Dermis blood vessel endothelial cell (primary cell): ENCODE measurements around the gene OASL. TPM values are rescaled to one million over a fixed set of nuclear protein-coding genes. Genes with fewer than 3 reads are reported as not detected.

ENCODE experiments used
- DNase-seq: peaks from one replicate; pipeline ENCODE4 v3.0.0; 2010
- total RNA-seq: library from RNA; depleted of rRNA; stranded (reverse); fragments of >200 nt; gene quantifications from 2 replicates; pipeline ENCODE4 v1.2.3, GENCODE V29; 2014

Gene OASL
- total RNA-seq, 1 donor from 2014 or later: 0.34 TPM

DNA sequence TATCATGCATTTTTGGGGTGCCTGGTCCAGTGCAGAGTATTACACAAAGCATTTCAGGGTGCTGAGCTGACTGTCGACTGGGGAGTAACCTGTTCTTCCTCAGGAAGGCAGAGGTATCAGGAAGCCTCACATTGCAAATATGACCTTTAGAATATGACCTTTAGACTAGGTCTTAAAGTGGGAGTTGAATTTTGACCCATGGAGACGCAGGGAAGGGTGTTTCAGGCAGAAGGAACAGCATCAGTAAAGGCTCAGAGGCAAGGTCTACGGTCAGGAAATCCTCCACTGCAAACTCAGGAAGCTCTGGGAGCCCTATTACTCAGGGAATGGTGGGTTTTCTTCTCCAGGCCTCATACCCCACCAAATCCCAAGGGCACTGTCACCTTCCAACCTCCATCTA is 49.4 kb downstream of the OASL start:
- DNase-seq: no peak

DNA sequence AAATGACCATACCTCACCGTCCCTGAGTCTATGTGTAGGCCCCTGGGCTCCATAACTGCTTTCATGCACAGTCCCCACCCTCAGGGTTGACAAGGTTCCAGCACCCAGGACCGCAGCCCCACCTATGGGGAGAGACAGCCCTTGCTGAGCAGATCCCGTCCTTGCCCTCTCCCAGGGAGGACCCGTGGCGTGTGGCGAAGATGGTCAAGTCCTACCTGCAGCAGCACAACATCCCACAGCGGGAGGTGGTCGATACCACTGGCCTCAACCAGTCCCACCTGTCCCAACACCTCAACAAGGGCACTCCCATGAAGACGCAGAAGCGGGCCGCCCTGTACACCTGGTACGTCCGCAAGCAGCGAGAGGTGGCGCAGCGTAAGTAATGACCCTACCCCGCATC is 50.4 kb downstream of the OASL start:
- DNase-seq: no peak

DNA sequence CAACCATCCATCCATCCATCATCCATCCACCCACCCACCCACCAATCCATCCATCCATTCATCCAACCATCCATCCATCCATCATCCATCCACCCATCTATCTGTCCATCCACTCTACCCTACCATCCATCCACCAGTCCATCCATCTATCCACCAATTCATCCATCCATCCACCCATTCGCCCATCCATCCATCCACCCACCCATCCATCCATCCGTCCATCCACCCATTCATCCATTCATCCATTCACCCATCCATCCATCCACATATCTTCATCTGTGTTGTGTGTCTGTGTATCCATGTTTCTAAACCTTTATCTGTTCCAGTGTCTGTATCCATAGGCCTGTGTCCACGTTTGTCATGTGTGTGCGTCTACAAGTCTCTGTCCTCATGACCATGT is 50.8 kb downstream of the OASL start:
- no peak for DNase-seq

DNA sequence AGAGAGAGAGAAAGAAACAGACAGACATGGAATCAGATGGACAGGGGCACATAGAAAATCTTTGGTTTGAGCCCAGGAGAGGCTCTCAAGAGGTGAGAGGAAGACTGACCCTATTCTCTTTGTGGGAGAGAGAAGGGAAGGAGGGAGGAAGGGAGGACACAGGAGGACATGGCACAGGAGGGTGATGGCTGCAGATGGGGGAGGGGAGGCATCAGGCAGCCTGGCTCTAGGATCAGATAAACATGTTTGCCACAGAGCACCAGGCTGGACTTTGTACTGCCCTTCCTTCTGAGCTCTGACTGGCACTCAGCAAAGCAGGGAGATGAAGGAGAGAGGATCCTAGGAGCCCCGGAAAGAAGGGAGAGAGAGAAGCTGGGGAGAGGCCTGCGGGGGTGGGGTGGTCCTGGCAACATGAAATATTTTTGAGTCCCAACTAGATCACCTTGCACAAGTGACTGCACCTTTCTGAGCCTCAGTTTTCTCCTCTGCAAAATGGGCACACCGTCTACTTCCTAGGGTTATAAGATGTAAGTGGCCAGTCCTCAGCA is 54.6 kb downstream of the OASL start:
- no peak for DNase-seq

DNA sequence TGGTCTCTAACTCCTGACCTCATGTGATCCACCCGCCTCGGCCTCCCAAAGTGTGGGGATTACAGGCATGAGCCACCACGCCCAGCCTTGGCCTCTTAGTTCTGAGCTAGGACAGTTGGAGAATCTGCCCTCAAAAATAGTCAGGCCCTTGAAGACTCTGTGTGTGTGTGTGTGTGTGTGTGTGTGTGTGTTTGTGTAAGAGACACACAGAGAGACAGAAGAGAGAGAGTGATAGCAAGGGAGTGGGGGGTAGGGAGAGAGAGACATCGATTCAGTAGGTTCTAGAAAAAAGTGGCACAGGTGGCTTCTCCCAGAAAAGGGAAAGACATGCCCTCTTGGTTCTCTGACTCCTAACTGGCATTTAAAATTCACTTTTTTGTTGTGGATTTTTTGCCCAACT is 55.3 kb downstream of the OASL start:
- DNase-seq: no peak

DNA sequence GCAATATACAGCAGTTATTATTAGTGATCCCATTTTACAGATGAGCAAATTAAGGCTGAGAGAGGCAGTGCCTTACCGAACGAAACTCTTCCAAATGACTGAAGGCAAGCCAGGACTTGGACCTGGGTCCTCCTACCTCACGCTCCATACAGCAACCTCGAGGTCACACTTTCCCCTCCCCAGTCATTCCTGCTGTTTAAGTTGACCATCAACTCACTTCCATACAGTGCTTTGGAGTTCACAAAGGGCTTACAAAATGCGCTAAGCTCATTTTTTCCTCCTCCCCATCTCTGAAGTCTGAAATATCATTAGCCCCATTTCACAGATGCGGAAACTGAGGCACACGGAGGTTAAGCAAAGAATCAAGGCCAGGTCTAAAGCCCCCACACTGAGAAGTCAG is 56.4 kb downstream of the OASL start:
- no peak for DNase-seq

DNA sequence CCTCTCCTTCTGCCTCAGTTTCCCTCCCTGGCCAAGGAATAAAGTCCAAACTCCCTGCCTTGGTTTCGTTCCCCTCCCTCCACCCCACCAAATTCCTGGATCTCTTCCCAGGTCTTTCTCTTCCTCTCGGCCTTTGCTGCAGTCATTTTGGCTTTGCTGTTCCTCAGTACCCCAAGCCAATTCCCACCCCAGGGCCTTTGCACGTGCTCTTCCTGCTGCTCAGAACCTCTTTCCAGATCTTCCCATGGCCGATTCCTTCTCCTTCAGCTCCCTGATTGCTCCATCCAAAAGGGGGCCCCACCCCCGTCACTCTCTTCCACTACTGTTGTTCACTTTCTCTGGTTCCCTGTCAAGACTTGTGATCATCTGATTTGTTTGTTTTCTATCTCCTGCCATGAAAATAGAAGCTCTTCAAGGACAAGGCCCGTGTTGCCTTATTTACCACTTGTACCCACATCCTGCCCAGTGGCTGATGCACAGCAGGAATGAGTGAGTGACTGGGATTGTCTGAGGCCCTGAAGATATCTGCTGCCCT is 57.6 kb downstream of the OASL start:
- no peak for DNase-seq

DNA sequence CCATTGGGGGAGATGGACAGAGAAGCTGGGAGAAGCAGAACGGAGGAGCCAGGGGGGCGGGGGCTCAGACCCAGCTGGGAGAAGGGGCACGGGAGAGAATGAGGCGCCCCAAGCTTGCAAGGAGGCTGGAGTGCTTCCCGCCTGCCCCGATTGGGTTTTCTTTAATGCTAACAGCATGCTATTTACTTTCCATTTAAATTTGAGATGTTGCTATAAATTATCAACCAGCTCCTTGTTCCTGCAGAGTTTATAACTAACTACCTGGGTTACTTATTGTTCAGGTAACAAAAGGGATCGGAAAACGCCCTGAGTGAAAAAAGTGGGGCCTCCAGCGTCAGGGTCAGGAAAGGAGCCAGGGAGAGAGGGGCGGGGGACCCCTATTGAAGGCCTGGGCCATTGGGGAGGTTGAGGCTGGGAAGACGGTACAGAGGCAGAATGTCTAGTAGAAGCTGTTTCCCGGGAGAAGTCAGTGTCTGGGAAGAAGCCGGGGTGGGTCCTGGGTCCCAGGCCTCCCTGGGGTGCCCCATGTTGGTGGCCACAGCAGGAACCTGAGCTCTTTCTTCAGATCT is 58.2 kb downstream of the OASL start:
- DNase-seq: no peak

DNA sequence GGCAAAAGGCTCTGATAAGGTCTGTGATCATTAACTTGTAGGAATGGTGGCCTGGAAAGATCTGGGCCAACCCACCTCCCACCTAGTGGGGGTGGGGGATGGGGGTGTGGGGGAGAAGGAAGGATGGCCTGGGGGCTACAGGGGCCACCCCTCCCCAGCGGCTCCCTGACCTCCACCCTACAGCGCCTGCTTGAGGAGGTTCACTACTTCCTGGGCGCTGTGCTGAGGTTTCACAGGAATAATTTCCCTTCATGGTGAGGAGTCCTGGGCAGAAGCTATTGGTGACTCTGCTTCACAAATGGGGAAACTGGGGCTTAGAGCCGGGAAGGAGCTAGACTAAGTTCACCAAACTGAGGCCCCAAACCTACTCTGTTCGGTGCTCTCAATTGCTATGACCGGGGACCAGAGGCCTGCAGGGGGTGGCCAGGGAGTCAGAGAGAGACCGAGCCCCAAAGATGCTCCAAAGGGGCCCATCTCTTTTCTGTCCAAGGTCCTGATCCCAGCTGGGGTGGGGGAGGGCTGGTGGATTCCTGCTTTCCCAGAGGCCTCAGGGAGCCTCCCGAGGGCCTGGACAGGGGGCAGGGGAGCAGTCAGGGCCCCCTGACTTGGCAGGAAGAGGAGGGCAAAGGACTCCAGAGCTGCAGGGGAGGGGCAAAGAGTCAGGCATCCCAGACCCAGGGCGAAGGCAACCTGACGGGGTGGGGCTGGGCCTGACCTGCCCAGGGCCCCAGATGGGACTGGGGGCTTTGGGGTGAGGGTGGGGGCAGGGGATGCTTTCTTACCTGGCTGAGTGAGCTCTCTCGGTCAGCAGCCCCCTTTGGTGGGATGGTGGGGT is 59.0 kb downstream of the OASL start:
- no peak for DNase-seq

DNA sequence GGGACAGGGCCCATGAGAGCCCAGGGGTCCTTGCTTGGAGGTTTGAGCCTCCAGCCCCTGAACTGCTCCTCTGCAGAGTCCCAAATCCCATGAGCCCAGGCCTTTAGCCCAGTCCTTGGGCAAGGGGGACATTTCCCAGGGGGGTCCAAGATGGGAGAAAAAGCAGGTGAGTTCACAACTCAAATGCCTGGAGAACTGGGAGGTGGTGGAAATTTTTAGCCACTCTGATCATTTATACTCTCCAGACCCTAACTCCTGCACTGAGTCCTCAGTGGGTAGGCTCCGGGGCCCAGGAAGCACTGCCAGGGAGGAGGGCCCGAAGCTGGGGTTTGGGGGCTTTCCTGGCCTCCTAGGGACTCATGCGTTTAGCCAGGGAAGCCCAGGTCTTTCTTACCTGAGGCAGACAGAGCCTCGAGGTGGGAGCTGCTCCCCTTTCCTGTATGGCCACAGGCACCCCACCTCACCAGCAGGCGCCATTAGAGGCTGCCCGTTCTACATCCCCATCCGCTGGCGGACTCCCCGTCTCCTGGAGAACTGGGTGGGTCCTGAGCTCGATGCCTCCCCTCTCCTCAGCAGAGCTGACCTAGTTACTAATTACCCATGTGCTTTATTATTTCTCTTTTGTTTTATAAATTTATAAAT is 59.7 kb downstream of the OASL start:
- no peak for DNase-seq

DNA sequence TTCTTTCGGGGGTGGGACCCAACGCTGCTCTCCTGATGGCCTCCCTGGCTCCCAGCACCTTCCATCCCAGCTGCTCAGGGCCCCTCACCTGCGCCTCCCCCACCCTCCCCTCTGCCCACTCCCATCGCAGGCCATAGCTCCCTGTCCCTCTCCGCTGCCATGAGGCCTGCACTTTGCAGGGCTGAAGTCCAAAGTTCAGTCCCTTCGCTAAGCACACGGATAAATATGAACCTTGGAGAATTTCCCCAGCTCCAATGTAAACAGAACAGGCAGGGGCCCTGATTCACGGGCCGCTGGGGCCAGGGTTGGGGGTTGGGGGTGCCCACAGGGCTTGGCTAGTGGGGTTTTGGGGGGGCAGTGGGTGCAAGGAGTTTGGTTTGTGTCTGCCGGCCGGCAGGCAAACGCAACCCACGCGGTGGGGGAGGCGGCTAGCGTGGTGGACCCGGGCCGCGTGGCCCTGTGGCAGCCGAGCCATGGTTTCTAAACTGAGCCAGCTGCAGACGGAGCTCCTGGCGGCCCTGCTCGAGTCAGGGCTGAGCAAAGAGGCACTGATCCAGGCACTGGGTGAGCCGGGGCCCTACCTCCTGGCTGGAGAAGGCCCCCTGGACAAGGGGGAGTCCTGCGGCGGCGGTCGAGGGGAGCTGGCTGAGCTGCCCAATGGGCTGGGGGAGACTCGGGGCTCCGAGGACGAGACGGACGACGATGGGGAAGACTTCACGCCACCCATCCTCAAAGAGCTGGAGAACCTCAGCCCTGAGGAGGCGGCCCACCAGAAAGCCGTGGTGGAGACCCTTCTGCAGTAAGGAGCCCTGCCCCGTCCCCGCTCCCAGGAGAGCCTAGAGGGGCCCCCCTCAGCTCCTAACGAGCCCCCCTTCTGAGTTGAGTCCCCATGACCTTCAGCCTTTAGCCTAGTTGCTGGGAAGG is 60.5 kb downstream of the OASL start, which contains the start of gene HNF1A:
Gene HNF1A, plus strand, starts transcription at position 248 of the 924 bp plus-strand sequence. Its CDS starts 226 bp downstream, at position 474.
- no peak for DNase-seq

DNA sequence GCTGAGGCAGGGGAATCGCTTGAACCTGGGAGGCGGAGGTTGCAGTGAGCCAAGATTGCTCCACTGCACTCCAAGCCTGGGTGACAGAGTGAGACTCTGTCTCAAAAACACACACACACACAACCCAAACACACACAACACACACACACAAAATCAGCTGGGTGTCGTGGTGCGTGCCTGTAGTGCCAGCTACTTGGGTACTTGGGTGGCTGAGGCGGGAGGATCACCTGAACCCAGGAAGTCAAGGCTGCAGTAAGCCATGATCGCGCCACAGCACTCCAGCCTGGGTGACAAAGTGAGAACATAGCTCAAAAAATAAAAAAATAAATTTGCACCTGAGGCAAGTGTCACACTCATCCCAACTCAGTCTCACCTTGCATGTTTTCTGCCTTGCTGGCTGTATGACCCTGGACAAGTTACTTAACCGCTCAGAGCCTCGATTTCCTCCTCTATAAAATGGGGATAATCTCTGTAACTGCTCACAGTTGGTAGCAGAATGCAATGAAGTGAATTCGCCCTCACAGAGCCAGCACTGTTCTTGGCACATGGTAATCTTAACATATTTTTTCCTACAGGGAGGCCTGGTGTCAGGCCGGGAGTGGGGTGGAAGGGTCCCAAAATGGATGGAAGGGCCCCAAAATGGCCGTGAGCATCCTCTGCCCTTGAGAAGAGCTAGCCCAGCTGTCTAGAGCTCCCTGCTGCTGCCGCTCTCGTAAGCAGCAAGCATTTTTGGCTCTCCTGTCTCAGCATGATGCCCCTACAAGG is 61.3 kb downstream of the OASL start:
- no peak for DNase-seq

DNA sequence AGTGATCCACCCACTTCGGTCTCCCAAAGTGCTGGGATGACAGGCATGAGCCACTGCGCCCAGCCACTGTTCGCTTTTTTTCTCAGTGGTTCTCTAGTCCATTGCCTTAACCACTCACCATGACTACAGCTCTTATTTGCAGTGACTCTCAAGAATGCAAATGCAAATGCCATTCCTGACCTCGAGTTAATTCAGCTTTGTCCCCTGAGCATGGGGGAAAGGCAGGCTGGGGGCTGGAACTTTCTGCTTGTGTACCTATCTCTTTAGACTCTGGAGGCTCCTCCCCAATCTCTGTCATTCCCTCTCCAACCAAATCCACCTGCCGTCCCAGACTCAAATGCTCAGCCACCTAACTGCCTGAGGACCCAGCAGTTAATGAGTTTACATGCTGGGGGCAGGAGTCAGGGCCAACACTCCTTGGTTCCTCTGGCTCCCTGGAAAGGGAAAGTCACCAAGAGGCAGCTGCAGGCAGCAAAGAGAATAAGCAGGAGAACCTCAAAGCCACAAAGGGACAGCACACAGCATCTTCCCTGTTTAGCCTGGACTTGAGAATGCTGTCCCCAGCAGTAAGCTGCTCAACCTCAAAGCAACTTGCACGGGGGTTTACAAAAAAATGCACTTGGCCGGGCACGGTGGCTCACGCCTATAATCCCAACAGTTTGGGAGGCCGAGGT is 66.0 kb downstream of the OASL start:
- DNase-seq: no peak

DNA sequence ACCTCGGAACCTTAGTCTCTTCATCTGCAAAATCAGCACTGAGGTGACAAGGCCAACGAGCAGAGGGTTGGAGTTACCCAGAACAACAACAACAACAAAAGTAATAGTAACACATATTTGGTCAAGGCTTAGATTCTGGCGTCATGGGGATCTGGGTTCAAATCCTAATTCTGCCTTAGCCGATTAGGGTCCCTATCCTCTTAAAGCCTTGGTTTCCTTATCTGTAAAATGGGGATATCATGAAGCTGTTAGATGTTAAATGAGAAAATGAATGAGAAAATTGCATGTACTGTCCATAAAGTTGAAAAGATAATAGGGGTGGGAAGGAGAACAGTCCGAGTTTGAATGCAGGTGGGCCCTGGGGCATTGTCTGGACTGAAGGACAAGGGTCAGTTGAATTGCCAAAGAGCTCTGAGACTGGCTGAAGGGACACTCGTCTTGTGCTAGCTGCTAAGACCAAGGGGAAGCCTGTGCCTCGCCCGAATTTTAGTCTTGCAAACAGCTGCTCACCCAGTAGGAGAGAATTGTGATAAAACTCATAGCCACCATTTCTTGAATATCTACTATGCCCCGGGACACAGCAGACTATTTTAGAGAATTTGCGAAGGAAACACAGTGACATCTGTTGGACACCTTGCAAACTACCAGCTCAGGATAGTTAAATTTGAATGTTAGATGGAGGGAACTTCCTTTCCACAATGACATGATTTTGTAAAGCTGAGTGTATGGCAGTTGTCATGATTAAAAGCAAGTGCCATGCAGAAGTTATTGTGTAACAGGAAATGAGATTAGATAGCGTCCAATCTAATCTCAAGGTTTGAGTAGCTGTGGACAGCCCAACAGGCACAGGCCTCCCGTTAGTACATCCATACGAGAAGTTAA is 67.5 kb downstream of the OASL start:
- DNase-seq: peak; percentile 75

DNA sequence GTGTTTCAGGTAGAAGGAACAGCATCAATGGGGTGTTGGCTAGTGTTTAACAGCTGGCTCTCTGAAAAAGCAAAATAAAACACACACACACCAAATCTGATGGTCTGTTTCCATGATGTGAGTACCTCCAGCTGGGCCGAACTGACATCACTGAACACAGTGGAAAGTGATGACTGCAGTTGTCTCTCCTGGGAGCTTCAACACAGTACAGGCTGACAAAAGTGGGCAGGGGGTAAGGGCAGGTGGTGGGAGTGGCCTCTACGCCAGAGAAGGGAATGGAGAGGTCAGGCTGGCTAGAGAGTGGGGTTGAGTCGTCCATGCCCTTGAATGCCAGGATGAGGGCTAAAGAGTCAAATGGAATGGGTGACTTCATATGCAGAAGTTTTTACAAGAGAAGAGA is 68.7 kb downstream of the OASL start:
- DNase-seq: no peak
